GM19463 (cell line): ENCODE data around the gene LIMA1.

ENCODE experiments used
- ATAC-seq: cut with Tn5 transposase; IDR thresholded peaks from one replicate; pipeline ENCODE4 v1.9.1; 2021; ENCODE audit warnings: mild to moderate bottlenecking, moderate library complexity; ENCODE audit not compliant: unreplicated experiment

LIMA1 gene

DNA sequence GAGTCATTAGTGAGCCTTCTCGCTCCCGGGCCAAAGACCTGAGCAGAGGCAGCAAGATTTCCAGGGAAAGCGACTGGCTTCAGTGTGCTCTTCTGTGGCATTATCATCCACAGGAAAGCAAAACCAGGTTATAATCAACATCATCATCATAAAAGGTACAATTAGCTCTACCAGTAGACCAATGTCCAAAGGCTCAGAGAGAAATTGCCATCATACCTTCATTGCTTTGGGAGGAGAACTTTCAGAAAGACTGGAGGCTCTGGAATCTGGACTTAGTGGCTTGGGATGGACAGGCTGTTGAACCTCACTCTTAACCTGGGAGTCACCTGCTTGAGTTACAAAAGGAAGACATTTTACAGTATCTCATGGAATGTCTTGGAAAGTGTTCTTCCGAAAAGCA is 91.1 kb downstream of the LIMA1 start:
- ATAC-seq = no peak

DNA sequence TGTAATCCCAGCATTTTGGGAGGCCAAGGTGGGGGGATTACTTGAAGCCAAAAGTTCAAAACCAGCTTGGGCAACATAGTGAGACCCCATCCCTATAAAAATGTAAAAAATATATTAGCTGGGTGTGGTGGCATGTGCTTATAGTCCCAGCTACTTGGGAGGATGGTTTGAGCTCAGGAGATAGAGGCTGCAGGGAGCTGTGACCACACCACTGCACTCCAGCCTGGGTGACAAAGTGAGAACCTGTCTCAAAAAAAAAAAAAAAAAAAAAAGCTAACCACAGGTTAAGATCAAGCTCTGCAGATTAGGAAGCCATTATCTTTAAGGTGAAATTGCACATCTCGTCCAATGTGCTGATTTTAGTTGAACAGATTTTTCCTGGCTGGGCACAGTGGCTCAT is 92.5 kb downstream of the LIMA1 start:
- ATAC-seq = no peak

GRCh38 chr12:50188875-50189575 is 94.3 kb downstream of the LIMA1 start:
- no peak for ATAC-seq

DNA sequence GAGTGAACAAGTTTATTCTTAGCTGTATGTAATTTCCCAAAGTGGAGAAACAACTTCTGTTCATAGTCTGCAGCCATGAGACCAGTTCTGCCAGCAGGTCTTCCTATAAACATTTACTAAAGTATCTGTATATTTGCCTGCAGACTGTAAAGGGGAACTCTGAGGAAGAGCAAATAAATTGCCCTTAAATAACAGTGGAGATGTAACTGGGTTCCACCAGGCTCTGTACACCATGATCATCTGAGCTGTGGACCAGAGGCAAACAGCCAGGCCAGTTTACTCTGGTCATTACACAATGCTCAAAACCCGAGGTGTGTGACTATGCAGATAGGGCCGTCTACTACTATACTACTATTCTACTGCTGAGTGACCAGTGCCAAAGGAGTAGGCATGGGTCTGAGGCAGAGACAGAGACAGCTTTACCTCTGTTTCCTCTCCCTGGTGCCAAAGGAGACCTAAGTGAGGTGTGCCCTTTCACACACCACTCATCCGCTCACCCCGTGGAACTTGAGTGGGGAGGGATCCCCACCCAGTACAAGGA is 95.0 kb downstream of the LIMA1 start:
- ATAC-seq = no peak

DNA sequence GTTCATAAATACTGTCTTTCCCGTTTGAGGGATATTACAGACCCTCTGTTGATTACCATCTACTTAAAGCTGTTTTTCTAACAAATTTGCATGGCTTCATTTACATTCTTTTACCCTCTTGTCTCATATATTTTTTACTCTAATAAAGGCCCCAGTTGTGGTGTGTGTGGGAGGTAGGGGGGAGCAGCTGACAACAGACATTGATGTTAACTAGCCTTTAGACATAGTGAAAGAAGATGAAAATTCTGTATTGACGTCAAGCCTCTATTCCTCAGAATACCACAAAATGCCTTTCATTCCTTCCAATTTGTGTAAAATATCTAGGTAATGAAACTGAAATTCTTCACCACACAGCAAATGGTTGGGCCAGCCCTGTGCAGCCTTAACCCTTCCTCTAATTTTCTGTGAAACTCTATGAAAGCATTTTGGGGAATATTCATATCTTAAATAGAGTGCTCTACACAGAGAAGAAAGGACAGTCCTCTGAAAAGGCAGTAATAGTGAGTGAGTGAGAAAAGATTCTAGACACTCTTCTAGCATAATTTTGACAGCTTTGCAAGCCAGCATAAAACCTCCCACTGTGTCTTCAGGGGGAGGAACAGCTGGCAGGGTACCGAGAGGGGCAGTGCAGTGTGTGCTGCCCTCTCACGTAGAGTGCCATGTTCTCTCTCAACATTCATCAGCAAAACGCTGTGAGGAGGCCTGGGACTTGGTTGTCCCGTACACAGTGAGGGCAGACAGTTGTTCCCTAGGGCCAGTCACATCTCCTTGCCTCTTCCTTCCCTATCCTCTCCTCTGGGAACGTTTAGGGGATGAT is 96.0 kb downstream of the LIMA1 start:
- ATAC-seq = peak; percentile 74

DNA sequence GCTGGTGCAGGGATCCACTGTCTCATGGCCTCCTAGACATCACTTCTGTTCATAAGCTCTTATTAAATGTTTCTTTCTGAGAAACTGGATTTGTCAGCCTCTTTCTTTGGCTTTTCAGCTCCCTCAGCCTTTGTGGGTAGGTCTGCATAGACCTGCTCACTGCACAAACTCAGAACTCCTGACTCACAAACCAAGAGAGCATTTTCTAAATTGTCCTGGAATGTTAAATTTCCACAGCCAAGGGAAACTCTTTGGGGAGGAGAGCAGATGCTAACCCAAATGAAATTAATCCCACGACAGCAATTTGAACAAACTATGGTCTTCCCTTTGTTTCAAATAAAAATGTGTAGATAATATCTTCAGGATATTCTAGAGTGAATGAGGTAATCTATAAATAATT is 96.6 kb downstream of the LIMA1 start:
- ATAC-seq = no peak

DNA sequence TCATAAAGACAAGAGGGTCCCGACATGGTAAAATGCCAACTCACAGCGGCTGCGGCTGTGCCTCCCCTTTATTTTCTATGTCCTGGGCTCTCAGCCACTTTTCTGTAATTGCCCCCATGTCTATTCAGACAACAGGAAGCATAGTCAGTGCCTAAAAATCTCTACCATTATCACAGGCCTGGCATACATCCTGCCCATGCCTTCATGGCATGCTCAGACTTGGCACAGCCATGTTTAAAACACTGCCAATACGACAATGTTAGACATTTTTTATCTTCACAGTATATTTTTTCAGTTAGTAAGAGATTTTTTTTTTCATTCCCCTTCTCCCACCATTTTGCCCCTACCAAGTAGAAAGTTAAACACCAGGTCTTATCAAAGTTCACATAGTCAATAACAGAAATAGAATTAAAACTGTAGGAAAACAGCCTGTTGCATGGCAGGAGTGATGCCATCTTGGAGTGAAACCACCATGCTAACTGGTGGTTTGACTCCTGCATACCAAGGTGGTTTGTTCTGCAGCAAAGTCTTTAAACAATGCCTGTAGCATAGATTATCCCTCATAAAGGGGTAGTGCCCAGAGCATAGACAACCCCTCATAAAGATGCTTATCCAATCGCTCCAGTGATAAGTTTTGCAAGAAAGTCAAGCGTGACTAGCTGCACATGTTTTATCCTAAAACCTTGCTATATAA is 97.2 kb downstream of the LIMA1 start:
- ATAC-seq = no peak

- ATAC-seq = no peak
Observed at GRCh38 chr12:50185301-50185895, 97.9 kb downstream of the LIMA1 start.

DNA sequence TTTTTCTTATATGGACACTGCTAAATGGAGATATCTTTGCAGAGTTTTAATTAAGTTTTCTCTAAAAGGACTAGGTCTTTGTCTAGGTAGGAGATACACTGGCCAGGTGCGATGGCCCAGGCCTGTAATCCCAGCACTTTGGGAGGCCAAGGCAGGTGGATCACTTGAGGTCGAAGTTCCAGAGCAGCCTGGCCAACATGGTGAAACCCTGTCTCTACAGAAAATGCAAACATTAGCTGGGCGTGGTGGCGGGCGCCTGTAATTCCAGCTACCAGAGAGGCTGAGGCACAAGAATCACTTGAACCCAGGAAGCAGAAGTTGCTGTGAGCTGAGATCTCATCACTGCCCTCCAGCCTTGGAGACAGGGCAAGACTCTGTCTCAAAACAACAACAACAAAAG is 99.1 kb downstream of the LIMA1 start:
- ATAC-seq = no peak

DNA sequence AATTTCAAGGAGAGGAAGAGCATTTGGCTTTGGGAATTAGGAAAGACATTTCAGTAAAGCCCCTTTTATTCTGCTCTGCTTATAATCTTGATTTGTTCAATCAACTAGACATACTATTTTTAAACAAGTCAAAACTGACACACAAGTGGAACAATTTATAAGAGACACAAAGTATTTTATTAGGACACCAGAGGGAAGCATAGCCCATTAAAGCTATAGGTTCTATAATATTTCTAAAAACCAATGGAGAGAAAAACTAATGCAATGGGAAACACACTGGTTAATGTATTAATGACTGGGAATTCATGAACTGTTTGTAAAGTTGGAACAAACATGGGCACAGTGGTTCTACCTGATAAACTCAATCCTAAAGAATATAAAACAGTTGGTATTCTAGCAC is 100.9 kb downstream of the LIMA1 start:
- no peak for ATAC-seq

- no peak for ATAC-seq
Observed at GRCh38 chr12:50181691-50182090, 101.6 kb downstream of the LIMA1 start.

DNA sequence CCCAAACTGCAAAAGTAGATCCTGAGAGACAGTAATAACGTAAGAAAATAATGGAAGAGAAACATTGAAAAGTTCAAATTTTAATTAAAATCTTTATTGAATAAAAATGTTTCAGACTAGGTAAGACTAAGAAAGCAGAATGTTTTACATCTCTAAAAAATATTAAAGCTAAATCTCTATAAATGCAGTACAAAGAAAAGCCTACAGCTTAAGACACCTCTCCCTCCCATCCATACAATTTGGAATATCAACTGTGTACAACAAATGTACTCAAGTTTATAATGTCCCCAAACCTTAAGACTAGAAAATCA is 107.6 kb downstream of the LIMA1 start:
- no peak for ATAC-seq

- ATAC-seq = no peak
Observed at GRCh38 chr12:50174971-50175715, 108.2 kb downstream of the LIMA1 start.

DNA sequence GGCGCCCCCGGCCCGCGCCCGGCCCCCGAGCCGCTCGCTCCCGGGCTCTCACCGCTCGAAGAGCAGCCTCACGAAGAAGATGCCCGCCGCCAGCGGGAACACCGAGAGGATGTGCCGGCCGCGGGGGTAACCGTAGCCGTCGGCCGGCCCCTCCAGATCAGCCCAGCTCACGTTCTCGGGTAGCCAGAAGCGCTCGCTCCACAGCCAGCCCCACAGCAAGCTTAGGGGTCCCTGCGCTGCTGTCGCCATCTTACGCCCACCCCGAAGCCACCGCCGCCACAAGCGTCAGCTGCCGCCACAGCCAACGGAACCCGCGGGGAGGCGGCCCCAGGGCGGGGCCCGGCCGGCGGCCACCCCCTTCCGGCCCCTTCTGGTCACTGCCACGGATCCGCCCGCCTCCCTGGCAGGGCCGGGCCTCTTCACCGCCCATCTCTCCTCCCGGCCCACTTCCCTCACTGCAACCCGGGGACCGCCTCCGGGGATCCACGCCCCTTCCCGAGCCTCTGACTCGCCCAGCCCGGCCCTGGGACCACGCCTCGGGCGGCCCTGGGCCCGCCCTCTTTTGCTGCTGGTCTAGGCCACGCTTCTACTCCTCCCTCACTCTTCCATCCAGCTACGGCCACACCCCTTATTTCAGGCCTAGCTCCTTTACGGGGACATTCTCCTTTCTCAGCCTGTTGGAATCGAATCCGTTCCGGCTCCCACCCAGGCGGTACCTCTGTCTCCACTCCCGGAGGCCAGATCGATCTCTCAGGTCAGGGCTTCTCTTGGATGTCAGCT is 116.1 kb downstream of the LIMA1 start, which contains the start of gene CERS5:
Gene CERS5 (minus strand): TSS at position 321 of the 780 bp plus-strand sequence. CDS start 72 bp downstream, at position 249.
- peak; percentile 97 for ATAC-seq

GRCh38 chr12:50166799-50167048 is 116.6 kb downstream of the LIMA1 start:
- peak; percentile 30 for ATAC-seq

DNA sequence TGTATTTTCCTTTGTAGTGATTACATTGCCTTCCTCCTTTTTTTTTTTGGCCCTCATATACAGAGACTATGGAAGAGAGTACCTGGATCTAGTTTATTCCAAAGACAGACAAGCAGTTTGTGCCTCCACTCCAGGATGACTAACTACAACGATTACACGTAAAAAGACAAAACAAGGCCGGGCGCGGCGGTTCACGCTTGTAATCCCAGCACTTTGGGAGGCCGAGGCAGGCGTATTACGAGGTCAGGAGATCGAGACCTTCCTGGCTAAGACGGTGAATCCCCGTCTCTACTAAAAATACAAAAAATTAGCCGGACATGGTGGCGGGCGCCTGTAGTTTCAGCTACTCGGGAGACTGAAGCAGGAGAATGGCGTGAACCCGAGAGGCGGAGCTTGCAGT is 118.4 kb downstream of the LIMA1 start:
- no peak for ATAC-seq

- no peak for ATAC-seq
Observed at GRCh38 chr12:50162230-50162629, 121.1 kb downstream of the LIMA1 start.

DNA sequence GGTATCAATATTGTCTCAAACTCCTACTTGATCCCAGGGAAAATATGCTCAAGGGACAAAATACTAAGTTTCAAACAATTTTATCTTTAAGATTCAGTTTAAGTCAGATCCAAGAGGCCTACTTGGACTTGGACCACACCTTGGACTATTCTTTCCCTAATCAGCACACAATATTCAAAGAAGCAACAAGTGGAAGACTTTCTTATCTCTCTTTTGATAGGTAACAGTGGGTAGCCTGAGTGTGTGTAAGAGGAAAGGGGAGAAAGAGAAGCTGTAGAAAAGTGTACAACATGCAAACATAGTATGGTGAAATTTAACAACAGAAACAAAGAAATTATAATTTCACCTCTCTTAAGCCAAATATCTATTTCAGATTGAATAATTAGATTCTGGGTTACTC is 122.7 kb downstream of the LIMA1 start:
- no peak for ATAC-seq

GRCh38 chr12:50157259-50157658 is 126.1 kb downstream of the LIMA1 start:
- no peak for ATAC-seq

- no peak for ATAC-seq
Observed at GRCh38 chr12:50156641-50157040, 126.7 kb downstream of the LIMA1 start.
